ENCODE measurements around the gene SLC37A1.

The SLC37A1 gene

GRCh38 chr21:42567861-42568260, 54.2 kb downstream of the SLC37A1 start:
- H3K4me3 ChIP-seq (ENCODE audit: low read depth in 1 of 2, low read length in 2 of 2), result no peak overlapping the region
- H3K9ac ChIP-seq (ENCODE audit: low read length), result no peak overlapping the region
- H3K36me3 ChIP-seq (ENCODE audit: insufficient read depth, low read length), result peaks cover 24% of the 10 kb centered on the region
- H3K27me3 ChIP-seq (ENCODE audit: control insufficient read depth in 1 of 2, insufficient read depth in 2 of 2, low read length in 2 of 2), result no peaks in the 10 kb centered on the region
- H3K9me3 ChIP-seq (ENCODE audit: low read length), result no peaks in the 10 kb centered on the region
- H3K27ac ChIP-seq (ENCODE audit: low read depth, low read length), result no peak overlapping the region
- H3K4me1 ChIP-seq (ENCODE audit: insufficient read depth, low read length), result no peaks in the 10 kb centered on the region

- H3K9ac ChIP-seq (ENCODE audit: low read length), result no peak overlapping the region
- H3K9me3 ChIP-seq (ENCODE audit: low read length), result no peaks in the 10 kb centered on the region
- no peaks in the 10 kb centered on the region for H3K27me3 ChIP-seq (ENCODE audit: control insufficient read depth in 1 of 2, insufficient read depth in 2 of 2, low read length in 2 of 2)
- H3K36me3 ChIP-seq (ENCODE audit: insufficient read depth, low read length), result peaks cover 24% of the 10 kb centered on the region
- no peaks in the 10 kb centered on the region for H3K4me1 ChIP-seq (ENCODE audit: insufficient read depth, low read length)
- H3K27ac ChIP-seq (ENCODE audit: low read depth, low read length), result no peak overlapping the region
- no peak overlapping the region for H3K4me3 ChIP-seq (ENCODE audit: low read depth in 1 of 2, low read length in 2 of 2)
These were observed 54.7 kb downstream of the SLC37A1 start for GRCh38 chr21:42568376-42568775.

- H3K36me3 ChIP-seq (ENCODE audit: insufficient read depth, low read length), result peaks cover 24% of the 10 kb centered on the region
- H3K4me1 ChIP-seq (ENCODE audit: insufficient read depth, low read length), result no peaks in the 10 kb centered on the region
- H3K4me3 ChIP-seq (ENCODE audit: low read depth in 1 of 2, low read length in 2 of 2), result no peak overlapping the region
- H3K27ac ChIP-seq (ENCODE audit: low read depth, low read length), result no peak overlapping the region
- H3K9me3 ChIP-seq (ENCODE audit: low read length), result no peaks in the 10 kb centered on the region
- no peaks in the 10 kb centered on the region for H3K27me3 ChIP-seq (ENCODE audit: control insufficient read depth in 1 of 2, insufficient read depth in 2 of 2, low read length in 2 of 2)
- no peak overlapping the region for H3K9ac ChIP-seq (ENCODE audit: low read length)
These were observed 55.4 kb downstream of the SLC37A1 start for GRCh38 chr21:42568866-42569731.

GRCh38 chr21:42569732-42570301, 56.2 kb downstream of the SLC37A1 start:
- H3K27me3 ChIP-seq (ENCODE audit: control insufficient read depth in 1 of 2, insufficient read depth in 2 of 2, low read length in 2 of 2), result no peaks in the 10 kb centered on the region
- H3K4me1 ChIP-seq (ENCODE audit: insufficient read depth, low read length), result no peaks in the 10 kb centered on the region
- no peak overlapping the region for H3K4me3 ChIP-seq (ENCODE audit: low read depth in 1 of 2, low read length in 2 of 2)
- no peaks in the 10 kb centered on the region for H3K9me3 ChIP-seq (ENCODE audit: low read length)
- H3K36me3 ChIP-seq (ENCODE audit: insufficient read depth, low read length), result peaks cover 24% of the 10 kb centered on the region
- H3K9ac ChIP-seq (ENCODE audit: low read length), result no peak overlapping the region
- H3K27ac ChIP-seq (ENCODE audit: low read depth, low read length), result no peak overlapping the region

GRCh38 chr21:42570362-42570761, 56.7 kb downstream of the SLC37A1 start:
- Histone ChIP-seq H3K27me3 (ENCODE audit: control insufficient read depth in 1 of 2, insufficient read depth in 2 of 2, low read length in 2 of 2) (no peaks in the 10 kb centered on the region), H3K9ac (ENCODE audit: low read length) (no peak overlapping the region), H3K4me1 (ENCODE audit: insufficient read depth, low read length) (no peaks in the 10 kb centered on the region), H3K27ac (ENCODE audit: low read depth, low read length) (no peak overlapping the region), H3K9me3 (ENCODE audit: low read length) (no peaks in the 10 kb centered on the region), H3K4me3 (ENCODE audit: low read depth in 1 of 2, low read length in 2 of 2) (no peak overlapping the region), H3K36me3 (ENCODE audit: insufficient read depth, low read length) (peaks cover 24% of the 10 kb centered on the region)

GRCh38 chr21:42570841-42571387, 57.3 kb downstream of the SLC37A1 start:
- peaks cover 19% of the 10 kb centered on the region for H3K36me3 ChIP-seq (ENCODE audit: insufficient read depth, low read length)
- H3K4me3 ChIP-seq (ENCODE audit: low read depth in 1 of 2, low read length in 2 of 2), result no peak overlapping the region
- no peaks in the 10 kb centered on the region for H3K9me3 ChIP-seq (ENCODE audit: low read length)
- no peak overlapping the region for H3K27ac ChIP-seq (ENCODE audit: low read depth, low read length)
- H3K4me1 ChIP-seq (ENCODE audit: insufficient read depth, low read length), result no peaks in the 10 kb centered on the region
- H3K27me3 ChIP-seq (ENCODE audit: control insufficient read depth in 1 of 2, insufficient read depth in 2 of 2, low read length in 2 of 2), result no peaks in the 10 kb centered on the region
- H3K9ac ChIP-seq (ENCODE audit: low read length), result no peak overlapping the region

- Histone ChIP-seq H3K27me3 (ENCODE audit: control insufficient read depth in 1 of 2, insufficient read depth in 2 of 2, low read length in 2 of 2) (no peaks in the 10 kb centered on the region), H3K9ac (ENCODE audit: low read length) (no peak overlapping the region), H3K4me1 (ENCODE audit: insufficient read depth, low read length) (no peaks in the 10 kb centered on the region), H3K27ac (ENCODE audit: low read depth, low read length) (no peak overlapping the region), H3K9me3 (ENCODE audit: low read length) (no peaks in the 10 kb centered on the region), H3K4me3 (ENCODE audit: low read depth in 1 of 2, low read length in 2 of 2) (no peak overlapping the region), H3K36me3 (ENCODE audit: insufficient read depth, low read length) (peaks cover 19% of the 10 kb centered on the region)
These were observed 57.9 kb downstream of the SLC37A1 start for GRCh38 chr21:42571391-42572150.

- Histone ChIP-seq H3K4me3 (ENCODE audit: low read depth in 1 of 2, low read length in 2 of 2) (no peak overlapping the region), H3K27ac (ENCODE audit: low read depth, low read length) (no peak overlapping the region), H3K36me3 (ENCODE audit: insufficient read depth, low read length) (peaks cover 13% of the 10 kb centered on the region), H3K9ac (ENCODE audit: low read length) (no peak overlapping the region), H3K27me3 (ENCODE audit: control insufficient read depth in 1 of 2, insufficient read depth in 2 of 2, low read length in 2 of 2) (no peaks in the 10 kb centered on the region), H3K9me3 (ENCODE audit: low read length) (no peaks in the 10 kb centered on the region), H3K4me1 (ENCODE audit: insufficient read depth, low read length) (no peaks in the 10 kb centered on the region)
These were observed 59.3 kb downstream of the SLC37A1 start for GRCh38 chr21:42572906-42573495.

- Histone ChIP-seq H3K27me3 (ENCODE audit: control insufficient read depth in 1 of 2, insufficient read depth in 2 of 2, low read length in 2 of 2) (no peaks in the 10 kb centered on the region), H3K9ac (ENCODE audit: low read length) (no peak overlapping the region), H3K27ac (ENCODE audit: low read depth, low read length) (no peak overlapping the region), H3K36me3 (ENCODE audit: insufficient read depth, low read length) (peaks cover 7% of the 10 kb centered on the region), H3K4me3 (ENCODE audit: low read depth in 1 of 2, low read length in 2 of 2) (no peak overlapping the region), H3K4me1 (ENCODE audit: insufficient read depth, low read length) (no peaks in the 10 kb centered on the region), H3K9me3 (ENCODE audit: low read length) (no peaks in the 10 kb centered on the region)
These were observed 60.8 kb downstream of the SLC37A1 start for GRCh38 chr21:42574234-42575027.

- Histone ChIP-seq H3K36me3 (ENCODE audit: insufficient read depth, low read length) (peaks cover 7% of the 10 kb centered on the region), H3K27ac (ENCODE audit: low read depth, low read length) (no peak overlapping the region), H3K9ac (ENCODE audit: low read length) (no peak overlapping the region), H3K9me3 (ENCODE audit: low read length) (no peaks in the 10 kb centered on the region), H3K4me1 (ENCODE audit: insufficient read depth, low read length) (no peaks in the 10 kb centered on the region), H3K4me3 (ENCODE audit: low read depth in 1 of 2, low read length in 2 of 2) (no peak overlapping the region), H3K27me3 (ENCODE audit: control insufficient read depth in 1 of 2, insufficient read depth in 2 of 2, low read length in 2 of 2) (no peaks in the 10 kb centered on the region)
These were observed 61.5 kb downstream of the SLC37A1 start for GRCh38 chr21:42575111-42575510.

Data from muscle layer of colon (tissue), 2 donors.